ENCODE data around the gene SLPI. TPM values are rescaled to one million over a fixed set of nuclear protein-coding genes. Genes with fewer than 3 reads are reported as not detected.
A peak's percentile ranks its signal among the peaks of the same experiment; 100 is the strongest.

The SLPI gene
- total and polyA plus RNA-seq, 2 of the 13 experiments (the other 11 are each of a cell fraction or from before 2014, with no cell fraction given): 0.13 TPM; not detected in 1

- DNase-seq (ENCODE audit: low spot score): no peak
- Histone ChIP-seq H3K9me3 (ENCODE audit: low read length) (no peaks in the 10 kb centered on the region), H3K4me2 (ENCODE audit: low read depth, low read length) (no peak overlapping the region), H3K9ac (ENCODE audit: insufficient read depth, low read depth, low read length) (no peak overlapping the region), H4K20me1 (ENCODE audit: insufficient read depth, low read length) (no peaks in the 10 kb centered on the region), H3K79me2 (ENCODE audit: insufficient read depth, low read length) (no peaks in the 10 kb centered on the region), H3K27ac (ENCODE audit: extremely low read length, insufficient read depth, low read length) (no peak overlapping the region), H3K36me3 (replicated peaks in 1 of 2; ENCODE audit: control insufficient read depth in 1 of 2, insufficient read depth in 2 of 2, low read length in 2 of 2) (no peaks in the 10 kb centered on the region), H3K4me1 (ENCODE audit: insufficient read depth, low read length) (no peaks in the 10 kb centered on the region), H2AFZ (ENCODE audit: low read length) (no peak overlapping the region), H3K4me3 (replicated peaks in 1 of 3; ENCODE audit: insufficient read depth in 1 of 3, low read depth in 2 of 3, low read length in 3 of 3) (no peak overlapping the region), H3K27me3 (ENCODE audit: control insufficient read depth in 1 of 2, insufficient read depth in 2 of 2, low read length in 2 of 2) (no peaks in the 10 kb centered on the region)
- no peak for FAIRE-seq
- in situ Hi-C loops (cut with HindIII; ENCODE audit: extremely low pct_ligation_motif_present, low pct_unique_long_range_greater_than_20kb): no loop called here
- POLR2A ChIA-PET: no interaction called here
- no peak for ATAC-seq
- no TSS peak for BruUV-seq (replicated peaks)
- intact Hi-C loops (cut with micrococcal nuclease; ENCODE audit: unreplicated experiment): no loop called here
- CTCF ChIA-PET (ENCODE audit: low intra/inter-chr PET ratio, low total read pairs): no interaction called here
- no peak for TF ChIP-seq SMAD1 (CRISPR knock-in tag; IDR thresholded peaks at IDR 0.05; ENCODE audit: borderline replicate concordance, low read depth)
- TF ChIP-seq MAFF (IDR thresholded peaks at IDR 0.05; ENCODE audit: low read depth, low read length): peak; percentile 75
- TF ChIP-seq MAFK (conservative IDR thresholded peaks at IDR 0.05 in 1 of 2, IDR thresholded peaks at IDR 0.05 in 1 of 2; ENCODE audit: low read length in 2 of 2): peak; percentile 82 to 88
- under 1% methylated on average over 3 of the region's 3 CpGs for WGBS (ENCODE audit: low lambda C conversion rate)
Observed at GRCh38 chr20:45212836-45213235, 41.5 kb downstream of the SLPI start.

- Histone ChIP-seq H2AFZ (ENCODE audit: low read length) (no peak overlapping the region), H3K79me2 (ENCODE audit: insufficient read depth, low read length) (no peaks in the 10 kb centered on the region), H3K27ac (ENCODE audit: extremely low read length, insufficient read depth, low read length) (no peak overlapping the region), H4K20me1 (ENCODE audit: insufficient read depth, low read length) (no peaks in the 10 kb centered on the region), H3K9me3 (ENCODE audit: low read length) (no peaks in the 10 kb centered on the region), H3K36me3 (replicated peaks in 1 of 2; ENCODE audit: control insufficient read depth in 1 of 2, insufficient read depth in 2 of 2, low read length in 2 of 2) (no peaks in the 10 kb centered on the region), H3K9ac (ENCODE audit: insufficient read depth, low read depth, low read length) (no peak overlapping the region), H3K27me3 (ENCODE audit: control insufficient read depth in 1 of 2, insufficient read depth in 2 of 2, low read length in 2 of 2) (0 out of 5 replicates have a peak, but pooled peaks cover 0 to 6% of the 10 kb centered on the region in 2 experiments), H3K4me3 (replicated peaks in 1 of 3; ENCODE audit: insufficient read depth in 1 of 3, low read depth in 2 of 3, low read length in 3 of 3) (no peak overlapping the region), H3K4me1 (ENCODE audit: insufficient read depth, low read length) (no peaks in the 10 kb centered on the region), H3K4me2 (ENCODE audit: low read depth, low read length) (no peak overlapping the region)
- FAIRE-seq: no peak
- in situ Hi-C loops (cut with HindIII; ENCODE audit: extremely low pct_ligation_motif_present, low pct_unique_long_range_greater_than_20kb): no loop called here
- peak; percentile 21 for TF ChIP-seq HNRNPK (IDR thresholded peaks at IDR 0.05; ENCODE audit: low read depth, low read length, poor library complexity, severe bottlenecking)
- TF ChIP-seq NAIF1 (CRISPR knock-in tag; IDR thresholded peaks at IDR 0.05; ENCODE audit: borderline replicate concordance): no peak
- TF ChIP-seq FOXP1 (IDR thresholded peaks at IDR 0.05): peak; percentile 39; the same call in 1 of the 2 replicates
- TF ChIP-seq FOXP1 (CRISPR knock-in tag; IDR thresholded peaks at IDR 0.05): no peak
- intact Hi-C loops (cut with micrococcal nuclease; ENCODE audit: unreplicated experiment): no loop called here
- no peak for ATAC-seq
- BruUV-seq (replicated peaks): no TSS peak
- ChIA-PET POLR2A (no interaction called here), CTCF (ENCODE audit: low intra/inter-chr PET ratio, low total read pairs) (no interaction called here)
- DNase-seq (ENCODE audit: low spot score): no peak
Observed at GRCh38 chr20:45211569-45212474, 42.5 kb downstream of the SLPI start.
